Stimulated activated CD4-positive, alpha-beta T cell treated with anti-CD3 and anti-CD28 coated beads, Interleukin-2, amount 100 ng/mL, for 48 hours (primary cell): ENCODE measurements around the gene LY6G6C.
A peak's percentile ranks its signal among the peaks of the same experiment; 100 is the strongest.

Source experiments
- DNase-seq, 2 donors: peaks; one replicate each; pipeline ENCODE4 v3.0.0-alpha.2; 2020

LY6G6C gene

DNA sequence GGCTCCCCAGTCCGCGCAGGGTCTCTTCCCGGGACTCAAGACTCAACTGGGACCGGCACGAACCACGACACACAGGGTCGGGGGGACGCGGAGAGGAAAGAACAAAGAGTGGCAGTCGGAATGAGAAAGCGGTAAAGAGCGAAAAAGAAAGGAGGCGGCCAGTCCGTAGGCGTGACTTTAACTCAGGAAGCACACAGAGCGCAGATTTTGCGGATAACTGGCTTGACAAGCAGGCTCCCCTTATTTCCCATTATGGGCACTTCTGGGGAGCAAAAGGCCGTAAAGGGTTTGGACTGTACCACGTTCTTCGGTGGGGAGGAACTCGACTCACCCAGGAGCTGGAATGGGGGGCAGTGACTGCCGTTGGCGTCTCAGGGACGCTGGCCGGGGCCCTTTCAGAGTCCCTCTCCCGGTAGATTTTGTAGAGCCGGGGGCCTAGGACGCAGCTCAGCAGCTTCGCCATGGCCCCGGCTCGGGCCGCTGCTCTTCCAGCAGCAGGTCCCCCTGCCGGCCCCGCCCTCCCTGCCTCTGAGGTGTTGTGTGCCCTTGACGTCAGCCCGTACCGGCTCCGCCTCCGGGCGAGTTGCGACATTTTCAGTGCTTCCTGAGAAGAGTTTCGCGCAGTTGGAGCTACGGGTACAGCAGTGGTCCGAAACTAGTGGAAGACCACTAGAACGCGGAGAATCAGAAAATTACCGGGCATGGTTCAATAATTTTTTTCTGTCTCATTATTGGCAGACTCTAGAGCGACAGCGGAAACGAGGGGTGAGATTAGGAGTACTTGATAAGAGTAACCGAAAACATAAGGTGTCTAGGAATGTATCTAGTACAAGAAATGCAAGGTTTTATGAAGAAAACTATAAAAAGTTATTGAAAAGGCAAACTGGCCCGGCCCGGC lies 18.5 kb downstream of the LY6G6C start, which contains the start of gene ABHD16A:
Gene ABHD16A (minus strand): TSS at position 506 of the 898 bp plus-strand sequence. CDS start 43 bp downstream, at position 463.
- peak; percentile 92 to 96 for DNase-seq

DNA sequence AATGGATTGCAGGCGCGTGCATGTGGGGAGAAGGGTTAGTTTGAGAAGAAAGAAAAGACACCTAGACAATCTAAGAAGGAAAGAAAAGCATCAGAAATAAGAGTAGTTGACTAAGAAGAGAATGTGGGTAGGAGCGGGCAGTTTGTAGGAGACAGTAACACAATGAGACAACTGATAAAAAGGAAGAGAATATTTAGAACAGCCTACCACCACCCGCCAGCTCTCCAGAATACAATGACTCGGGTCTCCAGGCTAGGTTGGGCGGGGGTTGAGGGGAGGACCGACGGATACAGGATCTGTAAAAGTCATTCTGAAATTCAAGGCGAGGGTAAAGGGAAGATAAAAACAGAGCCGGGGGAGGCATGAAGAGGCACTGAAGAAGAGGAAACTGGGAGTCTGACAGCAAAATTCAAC lies 19.1 kb downstream of the LY6G6C start:
- peak in 1 of 2 donors; percentile 32 for DNase-seq

DNA sequence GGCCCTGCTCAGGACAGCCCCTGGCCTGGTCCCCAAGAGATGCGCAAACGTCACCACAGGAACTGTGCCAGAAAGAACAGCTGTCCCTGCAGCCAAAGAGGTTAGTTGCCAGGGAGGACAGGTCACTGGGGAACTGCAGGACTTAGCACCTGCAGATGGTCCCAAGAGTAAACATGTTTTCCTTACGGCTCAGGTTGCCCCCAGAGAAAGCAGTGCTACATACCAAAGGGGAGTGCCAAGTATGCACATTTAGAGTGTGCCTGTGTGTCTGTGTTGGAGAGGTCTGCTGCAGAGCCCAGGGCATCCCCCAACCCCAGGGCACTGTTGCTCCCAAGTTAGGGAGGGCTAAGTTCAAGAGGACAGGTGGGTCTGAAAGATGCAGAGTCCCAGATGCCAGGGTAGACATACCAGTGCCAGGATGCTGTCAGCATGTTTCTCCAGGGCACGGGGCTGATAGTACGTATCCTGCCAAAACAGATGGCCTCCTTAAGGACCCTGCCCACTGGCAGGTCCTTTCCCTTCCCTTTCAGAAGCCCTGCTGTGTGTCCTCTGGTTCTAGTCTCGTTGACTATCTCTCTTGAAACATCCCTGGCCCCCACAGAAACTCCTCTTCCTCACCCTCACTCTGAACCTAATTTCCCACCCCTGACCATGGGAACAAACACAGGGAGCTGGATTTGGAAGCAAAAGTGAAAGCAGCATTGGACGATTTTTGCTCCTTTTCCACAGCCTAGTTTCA lies 19.7 kb downstream of the LY6G6C start:
- DNase-seq, result no peak

DNA sequence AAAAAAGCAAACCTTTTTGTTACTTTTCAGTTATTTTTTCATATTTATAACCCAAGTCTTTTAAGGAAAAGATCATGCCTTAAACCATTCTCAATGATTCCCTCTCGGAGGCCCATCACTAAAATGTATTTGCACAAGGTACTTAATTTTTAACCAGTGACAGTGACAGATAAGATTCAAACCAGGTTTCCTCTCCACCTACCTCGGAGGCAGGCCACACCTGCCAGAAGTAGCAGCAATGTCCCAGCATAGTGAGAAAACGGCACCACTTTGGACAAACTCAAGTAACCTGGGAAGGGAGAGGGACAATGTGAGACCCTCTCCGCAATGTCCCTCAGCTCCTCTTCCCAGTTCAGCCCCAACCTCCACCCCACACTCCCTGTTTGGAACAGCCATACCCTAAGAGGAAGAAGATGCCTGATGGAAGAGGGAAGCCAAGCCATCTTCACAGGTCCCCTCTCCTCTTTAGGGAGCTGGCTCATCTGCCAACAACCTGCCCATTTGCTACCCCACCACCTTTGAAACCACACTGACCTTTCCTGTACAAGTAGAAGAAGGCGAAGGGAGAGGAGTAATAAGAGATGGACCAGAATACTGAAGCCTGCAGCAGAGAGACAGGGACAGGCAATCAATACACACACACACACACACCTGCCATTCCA lies 20.7 kb downstream of the LY6G6C start:
- DNase-seq, result no peak

DNA sequence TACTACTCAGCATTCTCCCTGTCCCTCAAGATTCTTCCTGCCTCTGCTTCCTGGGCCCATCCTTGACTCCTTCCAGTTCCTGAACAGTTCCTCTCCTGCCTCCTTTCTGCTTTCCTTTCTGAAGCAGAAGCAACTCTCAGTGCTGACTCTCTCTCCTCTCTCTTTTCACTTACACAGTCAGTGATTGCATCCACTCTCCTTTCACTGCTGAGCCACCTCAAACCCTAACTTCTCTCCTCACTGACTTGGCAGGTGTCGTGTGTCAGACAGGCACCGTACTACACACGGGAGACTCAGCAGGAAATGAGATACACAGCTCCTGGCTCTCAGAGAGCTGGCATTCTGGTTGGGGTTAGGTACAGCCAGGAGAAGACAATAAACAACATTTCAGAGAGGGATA lies 24.0 kb downstream of the LY6G6C start:
- DNase-seq, result no peak

DNA sequence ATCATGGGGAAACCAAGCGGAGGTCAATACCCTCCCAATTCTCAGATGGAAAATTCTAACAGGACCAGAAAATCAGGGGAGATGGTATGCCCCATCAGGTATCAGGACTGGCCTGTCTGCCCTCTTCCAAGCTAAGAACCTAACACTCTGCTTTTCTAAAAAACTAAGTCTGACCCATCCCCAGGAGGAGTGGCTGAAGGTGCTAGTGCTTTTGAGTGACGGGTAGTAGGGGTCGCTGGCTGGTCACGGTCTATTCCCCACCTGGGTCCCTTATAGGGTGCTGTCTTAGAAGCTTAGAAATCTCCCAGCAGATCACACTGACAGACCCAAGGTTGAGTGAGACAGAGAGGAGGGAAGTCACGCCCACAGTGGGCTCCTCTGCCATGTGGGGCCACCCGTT lies 28.0 kb downstream of the LY6G6C start:
- no peak for DNase-seq

DNA sequence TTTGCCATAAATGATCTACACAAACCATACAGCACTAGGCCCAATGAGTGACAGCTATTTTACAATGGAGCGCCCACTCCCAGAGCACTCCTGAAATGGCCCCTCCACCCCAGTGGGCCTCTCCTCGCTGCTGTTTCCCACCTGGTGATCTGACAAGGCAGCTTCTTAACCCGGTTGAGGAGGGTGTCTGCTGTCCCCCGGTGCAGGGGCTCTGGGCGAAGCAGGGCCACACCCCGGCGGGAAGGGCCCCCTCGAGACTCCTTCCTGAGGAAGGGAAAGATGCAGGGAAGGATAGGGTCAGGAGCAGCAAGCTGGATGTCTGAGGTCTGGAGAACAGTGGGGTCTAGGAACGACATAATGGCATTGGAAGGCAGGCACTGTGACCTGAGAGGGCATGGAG lies 28.7 kb downstream of the LY6G6C start:
- DNase-seq, result no peak

DNA sequence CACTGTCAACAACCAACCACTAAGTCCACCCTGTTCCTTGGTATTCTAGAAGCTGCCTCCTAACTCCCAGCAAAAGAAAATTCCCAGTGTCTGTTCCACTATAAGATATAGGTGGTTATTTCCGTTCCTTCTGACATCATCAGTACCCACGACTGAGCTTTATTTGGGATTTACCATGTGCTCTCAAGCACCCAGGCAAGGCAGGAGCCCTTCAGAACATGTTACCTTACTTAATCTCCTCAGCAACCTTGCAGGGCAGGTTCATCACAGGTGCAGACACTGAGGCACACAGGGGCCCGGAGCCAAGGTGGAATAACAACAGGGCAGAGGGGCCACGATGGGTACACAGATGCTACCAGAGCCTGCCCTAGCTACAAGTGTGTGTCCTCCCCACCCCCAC lies 29.2 kb downstream of the LY6G6C start:
- no peak for DNase-seq

DNA sequence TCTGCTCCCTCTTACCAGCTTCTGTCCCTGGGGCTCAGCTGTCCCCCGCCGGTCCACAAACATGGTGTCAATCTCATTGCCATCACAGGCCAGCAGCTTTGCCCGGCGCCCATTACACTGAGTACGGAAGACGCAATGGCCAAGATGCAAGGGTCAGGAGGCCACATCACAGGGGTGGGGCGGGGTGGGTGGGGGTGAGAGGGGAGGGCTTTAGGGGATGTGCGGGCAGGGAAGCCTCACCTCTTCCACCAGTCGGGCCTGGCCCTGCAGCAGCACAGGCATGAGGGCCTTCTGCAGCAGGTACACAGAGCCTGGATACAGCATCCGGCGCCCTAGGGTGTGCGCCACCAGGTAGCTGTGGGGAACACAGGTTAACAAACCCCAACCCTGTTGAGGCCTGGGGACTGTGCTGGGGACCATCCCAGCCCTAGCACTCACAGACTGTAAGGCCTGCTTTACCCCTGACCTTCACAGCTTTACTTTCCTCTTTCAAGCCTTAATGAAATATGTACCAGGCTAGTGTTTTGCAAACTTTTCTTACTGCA lies 29.9 kb downstream of the LY6G6C start:
- no peak for DNase-seq

DNA sequence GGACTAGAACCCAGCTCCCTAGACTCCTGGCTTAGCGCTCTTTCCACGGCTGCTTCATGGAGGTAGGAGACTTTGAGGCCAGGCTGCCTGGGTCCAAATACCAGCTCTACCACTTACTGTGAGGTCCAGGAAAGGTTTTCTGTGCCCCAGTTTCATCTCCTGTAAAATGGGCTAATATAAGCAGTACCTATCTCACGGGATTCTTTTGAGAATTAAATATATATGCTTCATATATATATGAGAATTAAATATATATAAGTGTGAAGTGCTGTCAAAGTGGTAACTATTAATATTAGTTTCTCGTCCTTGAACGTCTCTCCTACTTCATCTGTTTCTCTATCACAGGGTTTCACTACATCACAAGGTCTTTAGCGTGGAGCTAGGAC lies 30.5 kb downstream of the LY6G6C start:
- DNase-seq, result no peak

DNA sequence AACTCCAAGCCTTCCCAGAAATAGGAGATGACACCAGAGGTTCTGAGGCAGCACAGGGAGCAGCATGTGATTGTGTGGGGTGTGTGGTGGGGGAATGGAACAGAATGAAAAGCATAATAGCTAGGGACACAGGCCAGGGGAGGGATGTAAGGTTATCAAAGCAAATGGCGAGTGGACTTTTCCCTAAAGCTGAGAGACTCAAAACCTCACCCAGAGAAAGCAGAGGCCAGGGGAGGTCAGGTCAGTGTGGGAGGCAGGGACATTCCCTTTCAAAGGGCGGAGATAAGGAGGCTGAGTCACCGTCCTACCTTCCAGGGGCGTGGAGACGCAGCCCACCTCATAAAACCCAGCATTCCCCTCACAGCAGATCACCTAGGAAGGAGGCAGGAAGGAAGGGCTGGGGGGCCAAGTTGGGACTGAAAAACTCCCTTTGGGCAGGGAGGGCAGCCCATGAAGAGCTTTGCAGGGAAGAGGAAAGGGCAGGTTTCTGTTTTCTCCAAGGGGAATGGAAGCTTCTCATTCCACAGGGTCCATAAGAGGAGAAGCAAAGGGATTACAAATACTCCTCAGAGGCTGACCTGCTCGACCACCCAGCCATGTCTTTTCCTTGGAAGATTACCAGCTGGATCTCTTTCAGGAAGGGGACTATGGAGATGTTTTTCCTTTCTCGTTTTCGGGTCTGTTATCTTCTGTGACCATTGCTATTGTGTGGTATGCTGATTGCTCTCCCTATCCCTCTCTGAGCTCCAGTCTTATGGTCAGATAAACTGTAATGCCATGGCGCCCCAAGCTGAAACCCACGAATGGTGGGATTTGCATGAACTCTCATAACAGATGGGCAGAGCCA lies 31.1 kb downstream of the LY6G6C start:
- DNase-seq, result no peak

DNA sequence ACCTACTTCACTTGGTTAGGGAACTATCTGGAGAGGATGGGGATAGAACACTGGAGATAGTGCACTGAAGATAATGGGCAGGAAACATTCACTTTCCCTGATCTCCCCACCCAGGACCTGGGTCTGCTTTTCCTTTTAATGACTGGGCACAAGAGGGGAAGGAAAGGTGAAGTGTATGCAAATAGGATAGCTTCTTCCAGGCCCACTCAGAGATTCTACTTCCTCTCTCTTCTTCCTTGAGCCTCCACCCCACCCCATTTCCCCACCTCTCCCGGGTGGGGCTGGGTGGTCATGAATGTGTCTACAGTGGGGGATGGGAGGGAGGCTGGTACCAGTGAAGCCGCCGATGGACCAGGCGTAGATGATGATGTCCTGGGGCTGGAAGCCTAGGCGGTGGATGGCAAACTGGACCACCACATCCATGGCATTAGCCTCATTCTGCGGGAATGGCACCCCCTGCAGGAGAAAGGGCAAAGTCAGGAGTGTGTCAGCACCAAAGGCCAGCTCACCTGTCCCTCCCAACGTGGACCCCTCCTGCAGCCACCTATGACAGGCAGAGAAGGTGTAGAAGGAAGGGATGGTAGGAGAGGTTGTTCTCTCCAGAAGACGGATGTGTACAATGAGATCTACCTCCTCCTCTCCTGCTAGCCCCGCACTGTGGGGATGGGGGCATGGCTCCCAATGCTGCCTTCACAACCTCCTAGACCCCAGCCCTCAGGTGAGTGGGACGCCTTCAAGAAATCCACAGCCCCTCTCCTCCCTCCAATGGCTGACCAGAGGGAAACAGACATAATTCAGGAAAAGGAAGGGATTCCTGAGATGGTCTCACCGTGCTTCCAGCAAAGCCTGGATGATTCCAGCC lies 32.1 kb downstream of the LY6G6C start:
- no peak for DNase-seq

DNA sequence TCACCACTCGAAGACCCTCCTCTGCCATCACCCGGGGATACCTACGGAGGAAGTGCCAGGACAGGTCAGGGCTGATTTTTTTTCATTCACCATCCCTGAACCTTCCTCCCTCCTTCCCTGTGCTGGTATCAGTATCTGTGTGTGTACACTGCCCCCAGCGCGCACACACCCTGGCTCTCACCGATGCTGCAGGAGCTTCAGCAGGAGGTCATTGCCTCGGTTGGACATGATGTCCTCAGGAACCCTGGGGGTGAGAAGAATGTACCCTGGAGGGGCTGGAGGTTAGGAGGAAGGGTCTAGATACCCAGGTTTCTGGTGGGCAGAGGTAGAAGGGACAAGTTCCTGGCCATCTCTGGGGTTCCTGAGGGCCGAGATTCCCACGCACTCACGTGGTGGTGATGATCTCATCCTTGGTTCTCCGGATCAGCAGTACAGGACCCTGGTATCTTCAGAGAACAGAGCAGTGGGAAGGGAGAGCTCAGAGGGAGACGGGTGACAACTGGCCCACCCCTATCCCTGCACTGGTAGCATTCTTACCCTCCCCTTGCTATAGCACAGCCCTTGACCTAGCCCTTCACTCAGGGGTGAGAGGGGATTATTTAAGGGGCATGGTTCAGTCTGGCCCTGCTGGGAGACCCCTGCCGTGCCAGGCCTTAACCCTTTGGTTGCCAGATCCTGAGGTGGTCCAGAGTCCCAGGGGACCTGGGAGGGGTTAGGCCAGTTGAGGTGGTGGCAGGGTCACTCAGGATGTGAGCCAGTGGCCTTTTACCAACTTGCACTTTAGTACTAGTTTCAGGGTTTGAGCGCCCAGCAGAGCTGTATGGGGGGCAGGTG lies 33.5 kb downstream of the LY6G6C start:
- no peak for DNase-seq

DNA sequence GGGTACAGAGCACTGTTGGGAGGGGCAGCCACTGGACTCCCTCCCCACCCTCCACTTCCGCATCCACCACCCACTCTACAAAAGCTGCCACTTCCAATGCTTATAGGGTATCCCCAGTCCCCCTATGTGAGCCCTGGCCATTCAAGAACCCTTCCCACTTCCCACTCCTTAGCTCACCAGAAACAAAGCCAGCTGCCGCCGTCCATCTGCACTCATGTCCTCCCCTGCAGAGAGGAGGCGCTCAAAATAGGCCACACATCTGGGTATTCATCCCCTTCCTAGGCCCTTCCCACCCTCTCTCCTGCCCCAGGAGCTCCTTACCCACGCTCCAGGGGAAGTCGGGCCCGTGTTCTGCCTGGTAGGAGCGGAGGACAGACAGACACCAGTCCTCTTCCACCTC lies 34.2 kb downstream of the LY6G6C start:
- DNase-seq, result no peak

DNA sequence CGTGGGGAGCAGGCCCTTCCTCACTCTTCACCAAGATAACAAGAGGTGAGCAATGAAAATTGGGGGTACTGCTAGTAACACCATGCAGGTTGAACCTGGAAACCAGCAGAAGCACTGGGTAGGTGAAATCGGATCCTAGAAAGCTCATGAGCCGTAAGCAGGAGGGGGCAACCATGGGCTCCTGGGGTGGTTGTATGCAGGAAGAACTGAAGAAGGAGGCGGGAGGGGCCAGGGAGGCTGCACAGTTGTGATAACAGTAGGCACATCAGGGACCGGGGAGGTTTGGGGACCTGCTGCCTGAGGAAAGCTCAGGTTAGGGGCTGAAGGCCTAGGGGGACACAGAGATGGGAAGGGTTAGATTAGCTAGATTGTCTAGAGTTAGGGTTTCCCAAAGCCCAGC lies 35.1 kb downstream of the LY6G6C start:
- DNase-seq, result no peak

DNA sequence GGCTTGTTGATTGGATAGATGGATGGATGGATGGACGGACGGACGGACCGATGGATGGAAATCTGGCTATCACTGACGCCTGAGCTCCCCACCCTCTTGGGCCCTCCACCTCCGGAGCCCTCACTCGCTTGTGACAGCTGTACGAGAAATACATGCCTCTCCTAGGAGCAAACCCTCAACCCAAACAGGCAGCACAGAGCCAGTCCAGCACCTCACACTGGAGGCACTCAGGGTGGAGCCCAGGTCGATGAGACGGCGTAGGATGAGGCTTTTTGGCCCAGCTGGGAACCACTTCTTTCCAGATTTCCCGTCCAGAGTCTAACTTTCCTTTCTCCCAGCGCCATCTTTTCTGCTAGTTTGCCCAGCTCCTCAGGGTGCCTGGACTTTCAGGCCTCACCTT lies 38.0 kb downstream of the LY6G6C start:
- DNase-seq, result no peak

DNA sequence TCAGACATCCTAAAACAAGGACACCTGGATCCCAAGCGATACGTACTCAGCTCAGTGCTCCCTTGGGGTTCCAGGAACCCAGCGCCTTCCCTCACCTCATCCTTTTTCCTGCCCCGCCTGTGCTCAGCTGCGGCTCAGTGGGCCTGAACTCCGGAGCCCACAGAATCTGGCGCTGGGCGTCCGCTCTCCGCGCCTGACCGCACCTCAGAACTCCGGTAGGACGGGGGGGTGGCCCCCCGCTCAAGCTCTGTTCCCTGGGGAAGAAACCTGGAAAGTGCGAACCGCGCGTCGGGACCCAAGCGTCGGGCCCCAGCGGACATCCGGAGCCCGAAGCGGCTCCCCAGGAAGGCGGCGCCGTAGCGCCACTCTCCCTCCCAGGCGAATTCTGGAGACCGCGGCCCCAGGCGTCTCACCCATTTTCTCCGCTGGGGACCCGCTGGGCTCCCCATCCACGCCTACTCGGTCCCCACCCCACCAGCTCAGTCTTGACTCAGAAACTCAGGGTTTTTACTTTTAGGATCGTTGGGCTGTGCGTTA lies 40.3 kb downstream of the LY6G6C start:
- peak; percentile 30 to 41 for DNase-seq

DNA sequence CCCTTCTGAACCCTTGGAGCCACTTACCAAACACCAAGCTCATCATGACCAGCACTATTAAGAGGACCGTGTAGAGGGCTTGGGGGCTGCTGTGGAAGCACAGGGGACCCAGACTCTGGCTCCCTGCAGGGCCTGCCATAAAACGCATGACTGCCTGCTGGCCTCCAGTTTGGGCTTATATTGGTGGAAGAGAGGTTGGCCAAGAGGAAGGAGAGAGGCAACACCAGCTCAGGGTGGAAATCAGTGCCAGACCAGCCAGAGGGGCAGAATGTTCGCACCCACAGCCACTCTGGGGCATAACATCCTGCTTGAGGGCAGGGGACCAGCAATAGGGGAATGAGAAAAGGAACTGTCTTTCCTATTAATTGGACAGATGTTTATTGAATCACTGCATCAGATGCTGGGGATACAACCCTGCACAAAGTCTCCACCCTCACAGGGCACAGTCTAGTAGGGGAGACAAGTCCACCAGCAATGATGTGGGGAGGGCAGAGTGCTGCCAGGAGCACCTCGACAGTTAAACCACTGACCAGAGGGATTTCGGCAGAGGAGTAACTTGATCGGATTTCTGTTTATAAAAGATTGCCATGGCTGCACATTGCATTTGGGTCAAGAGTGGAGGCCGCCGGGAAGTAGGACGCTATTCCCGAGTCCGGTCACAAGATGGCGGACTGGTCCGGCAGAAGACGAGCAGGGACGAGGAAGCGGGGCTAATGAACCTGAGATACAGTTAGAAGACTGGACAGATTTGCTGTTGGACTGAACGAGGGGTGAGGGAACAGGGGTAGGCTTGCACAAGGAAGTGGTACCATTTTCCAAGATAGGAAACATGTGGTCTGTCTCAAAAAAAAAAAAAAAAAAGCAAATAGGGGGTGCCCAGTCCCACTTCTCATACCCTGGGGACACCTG lies 41.1 kb downstream of the LY6G6C start, which contains the start of gene LY6G5C:
Gene LY6G5C (minus strand): TSS at position 842 of the 909 bp plus-strand sequence. CDS start 694 bp downstream, at position 148.
- peak; percentile 57 to 64 for DNase-seq

DNA sequence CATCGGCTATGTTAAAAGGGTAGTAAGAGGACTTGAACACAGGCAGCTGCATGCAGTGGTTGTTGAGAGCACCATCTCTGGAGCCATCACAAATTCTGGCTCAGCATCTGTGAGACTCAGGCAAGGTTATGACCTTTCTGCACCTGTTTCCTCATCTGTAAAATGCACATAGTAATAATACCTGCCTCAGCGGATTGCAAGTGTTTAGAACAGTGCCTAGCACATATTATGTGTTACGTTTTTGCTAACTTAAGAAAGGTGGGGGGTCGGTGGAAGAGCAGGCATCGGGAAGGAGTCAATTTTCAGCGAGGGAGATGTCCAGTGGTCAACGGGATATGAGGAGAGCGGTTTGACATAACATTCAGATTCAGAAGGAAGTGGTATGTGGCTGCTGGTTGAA lies 43.6 kb downstream of the LY6G6C start:
- DNase-seq, result no peak
